SIG-M5 (cell line): ENCODE measurements around the gene FIBP.

Source experiments
- DNase-seq: peaks from one replicate; lab custom pipeline; 2025; lab: John Stamatoyannopoulos, UW

FIBP gene

DNA sequence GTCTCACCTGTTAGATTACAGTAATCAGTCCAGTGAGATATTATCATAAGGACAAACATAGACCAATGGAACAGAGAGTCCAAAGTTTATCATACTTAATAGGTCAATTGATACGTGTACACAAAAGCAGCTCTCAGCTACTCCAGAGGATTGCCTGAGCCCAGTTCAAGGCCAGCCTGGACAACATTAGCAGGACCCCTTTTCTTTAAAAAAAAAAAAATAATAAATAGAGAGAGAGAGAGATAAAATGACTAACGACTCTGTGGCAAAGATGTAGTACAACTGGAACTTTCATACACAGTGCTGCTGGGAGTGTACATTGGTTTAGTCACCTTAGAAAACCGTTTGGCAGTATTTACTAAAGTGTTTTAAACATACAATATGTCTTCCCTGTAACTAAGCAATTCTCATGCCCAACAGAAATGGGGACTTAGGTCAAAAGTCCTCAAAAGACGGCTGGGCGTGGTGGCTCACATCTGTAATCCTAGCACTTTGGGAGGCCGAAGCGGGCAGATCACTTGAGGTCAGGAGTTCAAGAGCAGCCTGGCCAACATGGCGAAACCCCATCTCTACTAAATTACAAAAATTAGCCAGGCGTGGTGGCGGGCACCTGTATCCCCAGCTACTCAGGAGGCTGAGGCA lies 43.9 kb downstream of the FIBP start:
- DNase-seq = no peak

DNA sequence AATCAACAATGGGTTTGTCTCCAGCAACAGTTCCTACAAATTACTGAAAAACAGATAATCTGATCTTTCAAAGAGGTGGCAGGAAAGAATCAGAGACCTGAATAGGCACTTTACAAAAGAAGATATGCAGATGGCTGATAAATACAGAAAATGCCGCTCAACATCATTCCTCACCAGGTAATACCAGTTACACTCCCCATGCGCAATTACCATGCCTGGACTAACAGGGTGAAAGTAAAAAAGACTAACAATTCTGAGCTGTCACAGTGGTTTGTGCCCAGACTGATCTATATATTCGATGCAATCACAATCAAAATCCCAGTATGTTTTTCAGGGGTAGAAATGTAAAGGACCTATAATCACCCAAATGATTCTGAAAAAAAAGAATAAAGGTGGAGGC lies 44.5 kb downstream of the FIBP start:
- no peak for DNase-seq

DNA sequence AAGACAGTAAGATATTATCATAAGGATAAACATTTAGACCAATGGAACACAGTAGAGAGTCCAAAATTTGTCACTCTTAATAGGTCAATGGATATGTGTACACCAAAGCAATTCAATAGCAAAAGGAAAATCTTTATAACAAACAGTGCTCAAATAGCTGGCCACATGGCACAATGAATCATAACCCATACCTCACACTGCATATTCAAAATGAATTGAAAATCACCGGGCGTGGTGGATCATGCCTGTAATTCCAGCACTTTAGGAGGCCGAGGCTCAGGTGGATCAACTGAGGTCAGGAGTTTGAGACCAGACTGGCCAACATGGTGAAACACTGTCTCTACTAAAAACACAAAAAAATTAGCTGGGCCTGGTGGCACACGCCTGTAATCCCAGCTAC lies 46.1 kb downstream of the FIBP start:
- no peak for DNase-seq

DNA sequence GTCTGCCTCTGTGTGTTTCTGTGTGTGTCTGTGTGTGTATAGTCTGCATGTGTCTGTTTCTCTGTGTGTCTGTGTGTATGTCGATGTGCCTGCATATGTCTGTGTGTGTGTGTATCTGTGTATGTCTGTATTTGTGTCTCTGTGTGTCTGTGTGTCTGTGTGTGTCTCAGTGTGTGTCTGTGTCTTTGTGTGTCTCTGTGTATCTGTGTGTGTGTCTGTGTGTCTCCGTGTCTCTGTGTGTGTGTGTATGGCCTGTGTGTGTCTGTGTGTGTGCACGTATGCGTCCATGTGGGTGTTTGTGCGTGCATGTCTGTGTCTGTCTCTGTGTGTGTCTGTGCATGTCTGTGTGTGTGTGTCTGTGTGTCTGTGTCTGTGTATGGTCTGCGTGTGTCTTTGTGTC lies 54.1 kb downstream of the FIBP start:
- no peak for DNase-seq
